HG03460 (cell line): ENCODE measurements around the gene TLX3.
"Not testable (repeated sequence)": the region's sequence is repeated elsewhere in the genome, so short reads cannot be mapped to it uniquely, and the experiment has no call there.

Source experiments
- ATAC-seq: cut with Tn5 transposase; IDR thresholded peaks from one replicate; pipeline ENCODE4 v1.9.1; 2021; ENCODE audit not compliant: unreplicated experiment

The TLX3 gene

GRCh38 chr5:171308453-171309275 is at the start of gene TLX3:
Gene TLX3, plus strand, starts transcription at chr5:171309248. Its CDS starts 118 bp downstream, at chr5:171309366.
- ATAC-seq, result no peak

- no peak for ATAC-seq
Observed at GRCh38 chr5:171261361-171261760, 47.7 kb upstream of the TLX3 start.

- ATAC-seq, result no peak
Observed at GRCh38 chr5:171261904-171262303, 47.1 kb upstream of the TLX3 start.

- ATAC-seq, result no peak
Observed at GRCh38 chr5:171263181-171263580, 45.9 kb upstream of the TLX3 start.

- ATAC-seq, result no peak
Observed at GRCh38 chr5:171264843-171265242, 44.2 kb upstream of the TLX3 start.

- ATAC-seq, result no peak
Observed at GRCh38 chr5:171268700-171269620, 40.1 kb upstream of the TLX3 start.

- ATAC-seq, result peak; percentile 58
Observed at GRCh38 chr5:171269717-171270116, 39.3 kb upstream of the TLX3 start.

- ATAC-seq, result no peak
Observed at GRCh38 chr5:171270136-171270535, 38.9 kb upstream of the TLX3 start.

GRCh38 chr5:171271798-171272197 is 37.2 kb upstream of the TLX3 start:
- ATAC-seq, result no peak

- no peak for ATAC-seq
Observed at GRCh38 chr5:171272996-171273970, 35.8 kb upstream of the TLX3 start.

GRCh38 chr5:171275841-171276544 is 33.1 kb upstream of the TLX3 start:
- ATAC-seq, result no peak

- no peak for ATAC-seq
Observed at GRCh38 chr5:171283753-171284152, 25.3 kb upstream of the TLX3 start.

- ATAC-seq, result no peak
Observed at GRCh38 chr5:171285465-171285864, 23.6 kb upstream of the TLX3 start.

GRCh38 chr5:171288066-171288465 is 21.0 kb upstream of the TLX3 start:
- no peak for ATAC-seq

GRCh38 chr5:171291371-171291770 is 17.7 kb upstream of the TLX3 start:
- no peak for ATAC-seq

- no peak for ATAC-seq
Observed at GRCh38 chr5:171295299-171295698, 13.7 kb upstream of the TLX3 start.

- no peak for ATAC-seq
Observed at GRCh38 chr5:171295801-171296200, 13.2 kb upstream of the TLX3 start.

GRCh38 chr5:171297941-171298340 is 11.1 kb upstream of the TLX3 start:
- not testable (repeated sequence) for ATAC-seq

- no peak for ATAC-seq
Observed at GRCh38 chr5:171299228-171299627, 9.8 kb upstream of the TLX3 start.

- no peak for ATAC-seq
Observed at GRCh38 chr5:171299851-171300250, 9.2 kb upstream of the TLX3 start.
